ENCODE measurements around the gene ERBIN.

Gene ERBIN

DNA sequence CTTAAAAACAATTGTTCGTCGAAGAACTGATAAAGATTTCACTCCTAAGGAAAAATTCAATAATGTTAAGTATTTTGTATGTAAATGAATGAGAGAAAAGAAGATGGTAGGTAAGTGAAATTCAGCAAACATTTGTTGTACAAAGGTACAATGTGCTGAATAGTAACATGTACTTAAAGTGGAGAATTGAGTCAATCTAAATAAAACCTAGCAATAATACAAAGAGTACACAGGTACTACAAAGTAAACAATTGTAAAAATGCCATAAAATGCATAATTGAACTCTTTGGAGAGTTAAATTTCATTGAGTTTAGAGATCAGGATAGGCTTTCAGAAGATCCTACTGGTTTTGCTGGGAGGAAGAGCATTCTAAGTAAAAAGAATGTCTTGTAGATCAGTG is 82.9 kb downstream of the ERBIN start:
- H3K9me2 ChIP-seq (replicated peaks; ENCODE audit: control insufficient read depth, low read length) = no peaks in the 10 kb centered on the region
- peaks cover 43% of the 10 kb centered on the region for H3K79me2 ChIP-seq (ENCODE audit: control insufficient read depth, low read length)
- TF ChIP-seq EZH2phosphoT487 (IDR thresholded peaks at IDR 0.05; ENCODE audit: borderline replicate concordance, low read length) = no peak
- TF ChIP-seq, protein P1, sequence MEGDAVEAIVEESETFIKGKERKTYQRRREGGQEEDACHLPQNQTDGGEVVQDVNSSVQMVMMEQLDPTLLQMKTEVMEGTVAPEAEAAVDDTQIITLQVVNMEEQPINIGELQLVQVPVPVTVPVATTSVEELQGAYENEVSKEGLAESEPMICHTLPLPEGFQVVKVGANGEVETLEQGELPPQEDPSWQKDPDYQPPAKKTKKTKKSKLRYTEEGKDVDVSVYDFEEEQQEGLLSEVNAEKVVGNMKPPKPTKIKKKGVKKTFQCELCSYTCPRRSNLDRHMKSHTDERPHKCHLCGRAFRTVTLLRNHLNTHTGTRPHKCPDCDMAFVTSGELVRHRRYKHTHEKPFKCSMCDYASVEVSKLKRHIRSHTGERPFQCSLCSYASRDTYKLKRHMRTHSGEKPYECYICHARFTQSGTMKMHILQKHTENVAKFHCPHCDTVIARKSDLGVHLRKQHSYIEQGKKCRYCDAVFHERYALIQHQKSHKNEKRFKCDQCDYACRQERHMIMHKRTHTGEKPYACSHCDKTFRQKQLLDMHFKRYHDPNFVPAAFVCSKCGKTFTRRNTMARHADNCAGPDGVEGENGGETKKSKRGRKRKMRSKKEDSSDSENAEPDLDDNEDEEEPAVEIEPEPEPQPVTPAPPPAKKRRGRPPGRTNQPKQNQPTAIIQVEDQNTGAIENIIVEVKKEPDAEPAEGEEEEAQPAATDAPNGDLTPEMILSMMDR (IDR thresholded peaks at IDR 0.05; ENCODE audit: low read depth, low read length, poor library complexity, severe bottlenecking) = no peak
- peak overlapping the region; percentile 56; the same call in 1 of the 2 replicates for H3K27ac ChIP-seq (ENCODE audit: low read depth, low read length)
- no peaks in the 10 kb centered on the region for H4K20me1 ChIP-seq (ENCODE audit: control insufficient read depth, insufficient read depth, low read depth, low read length)
- no peak overlapping the region; the same call in 1 of the 2 replicates for H3K4me3 ChIP-seq (ENCODE audit: low read length)
- H3F3A ChIP-seq (ENCODE audit: control insufficient read depth, insufficient read depth) = no peaks in the 10 kb centered on the region; the same call in 1 of the 2 replicates
- H3K4me2 ChIP-seq (ENCODE audit: low read length) = peak overlapping the region; percentile 55
- no peaks in the 10 kb centered on the region for H3K27me3 ChIP-seq (ENCODE audit: control insufficient read depth, low read length)
- H3K36me3 ChIP-seq (ENCODE audit: control insufficient read depth, low read length) = peaks cover 52% of the 10 kb centered on the region
- peaks cover 5% of the 10 kb centered on the region; the same call in 1 of the 2 replicates for H3K9me3 ChIP-seq (ENCODE audit: control insufficient read depth, insufficient read depth, low read length)
- H3K4me1 ChIP-seq (ENCODE audit: control insufficient read depth, low read length) = peaks cover 44% of the 10 kb centered on the region

GRCh38 chr5:66010476-66010875 is 84.1 kb downstream of the ERBIN start:
- peaks cover 32% of the 10 kb centered on the region for H3K79me2 ChIP-seq (ENCODE audit: control insufficient read depth, low read length)
- H3F3A ChIP-seq (ENCODE audit: control insufficient read depth, insufficient read depth) = peaks cover 5% of the 10 kb centered on the region; the same call in 1 of the 2 replicates
- peak overlapping the region; percentile 56 for H3K27ac ChIP-seq (ENCODE audit: low read depth, low read length)

DNA sequence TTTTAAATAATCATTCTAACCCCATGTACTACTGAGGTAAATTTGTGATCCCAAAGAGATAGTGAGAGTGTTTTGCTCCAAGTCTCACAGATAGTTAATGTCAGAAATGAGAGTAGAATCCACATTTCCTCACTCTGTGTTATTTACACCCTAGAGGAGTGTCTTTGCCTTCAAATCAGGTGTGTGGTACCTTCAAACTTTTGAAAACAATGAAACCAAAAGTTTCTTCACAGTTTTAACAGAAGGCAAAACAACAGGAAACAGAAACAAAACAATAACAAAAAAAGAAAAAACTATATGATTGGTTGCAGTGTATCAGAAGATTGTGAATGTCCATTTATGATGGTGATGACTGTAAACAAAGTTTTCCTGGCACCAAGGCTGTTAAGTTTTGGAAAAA is 85.9 kb downstream of the ERBIN start:
- H3K27ac ChIP-seq (ENCODE audit: low read depth, low read length) = no peak overlapping the region
- H3K27me3 ChIP-seq (ENCODE audit: control insufficient read depth, low read length) = no peaks in the 10 kb centered on the region
- H3F3A ChIP-seq (ENCODE audit: control insufficient read depth, insufficient read depth) = peaks cover 5% of the 10 kb centered on the region; the same call in 1 of the 2 replicates
- no peaks in the 10 kb centered on the region for H3K9me3 ChIP-seq (ENCODE audit: control insufficient read depth, insufficient read depth, low read length)
- H4K20me1 ChIP-seq (ENCODE audit: control insufficient read depth, insufficient read depth, low read depth, low read length) = no peaks in the 10 kb centered on the region
- H3K79me2 ChIP-seq (ENCODE audit: control insufficient read depth, low read length) = peaks cover 38% of the 10 kb centered on the region
- TF ChIP-seq, protein P1 (IDR thresholded peaks at IDR 0.05; ENCODE audit: low read depth, low read length, poor library complexity, severe bottlenecking) = no peak
- TF ChIP-seq EZH2phosphoT487 (IDR thresholded peaks at IDR 0.05; ENCODE audit: borderline replicate concordance, low read length) = no peak
- no peak overlapping the region for H3K4me2 ChIP-seq (ENCODE audit: low read length)
- H3K36me3 ChIP-seq (ENCODE audit: control insufficient read depth, low read length) = peaks cover 65% of the 10 kb centered on the region
- peaks cover 35% of the 10 kb centered on the region for H3K4me1 ChIP-seq (ENCODE audit: control insufficient read depth, low read length)
- H3K9me2 ChIP-seq (replicated peaks; ENCODE audit: control insufficient read depth, low read length) = no peaks in the 10 kb centered on the region
- no peak overlapping the region for H3K4me3 ChIP-seq (ENCODE audit: low read length)

More at GRCh38 chr5:66010476-66010875, 84.1 kb downstream of the ERBIN start:
- peaks cover 35% of the 10 kb centered on the region for H3K4me1 ChIP-seq (ENCODE audit: control insufficient read depth, low read length)
- H3K4me2 ChIP-seq (ENCODE audit: low read length) = peak overlapping the region; percentile 55
- no peaks in the 10 kb centered on the region for H3K27me3 ChIP-seq (ENCODE audit: control insufficient read depth, low read length)
- H4K20me1 ChIP-seq (ENCODE audit: control insufficient read depth, insufficient read depth, low read depth, low read length) = no peaks in the 10 kb centered on the region
- H3K9me2 ChIP-seq (replicated peaks; ENCODE audit: control insufficient read depth, low read length) = no peaks in the 10 kb centered on the region
- H3K36me3 ChIP-seq (ENCODE audit: control insufficient read depth, low read length) = peaks cover 48% of the 10 kb centered on the region
- H3K4me3 ChIP-seq (ENCODE audit: low read length) = peak overlapping the region; percentile 35
- H3K9me3 ChIP-seq (ENCODE audit: control insufficient read depth, insufficient read depth, low read length) = no peaks in the 10 kb centered on the region
- TF ChIP-seq, protein P1 (IDR thresholded peaks at IDR 0.05; ENCODE audit: low read depth, low read length, poor library complexity, severe bottlenecking) = no peak
- TF ChIP-seq EZH2phosphoT487 (IDR thresholded peaks at IDR 0.05; ENCODE audit: borderline replicate concordance, low read length) = no peak
